Ovary (tissue), 10 donors: ENCODE results near the gene RAB3D. TPM values are rescaled to one million over a fixed set of nuclear protein-coding genes. Genes with fewer than 3 reads are reported as not detected.

ENCODE experiments used
- DNase-seq, 5 donors: peaks; one replicate each; pipeline ENCODE4 v3.0.0-alpha.2; 2019 to 2020
- H3K27ac ChIP-seq, 2 donors: fragments of 200-600 bp; one replicate each; pipeline versions ENCODE4 v1.5.1 to v1.8.0; 2019 to 2022
- H3K27me3 ChIP-seq: fragments of 200-600 bp; one replicate; pipeline ENCODE4 v1.8.0; 2022
- H3K36me3 ChIP-seq: fragments of 200-600 bp; sonication (generic); one replicate; pipeline ENCODE4 v1.5.1; 2019
- H3K4me1 ChIP-seq: one replicate; pipeline ENCODE4 v1.8.1; 2013; ENCODE audit warnings: mild to moderate bottlenecking, moderate library complexity; ENCODE audit not compliant: insufficient read depth
- H3K4me3 ChIP-seq: fragments of 200-600 bp; sonication (generic); one replicate; pipeline ENCODE4 v1.5.1; 2017
- H3K9me3 ChIP-seq, 2 donors: fragments of 200-600 bp in 1 of 2; sonication (generic) in 1 of 2; one replicate each; pipeline versions ENCODE4 v1.5.1 to v1.8.1; 2013 to 2019; ENCODE audit warnings: mild to moderate bottlenecking in 1 of 2, moderate library complexity in 1 of 2
- CTCF ChIP-seq, 3 donors: fragments of 450-650 bp in 2 of 3; fragments of 200-600 bp in 1 of 3; IDR thresholded peaks; one replicate each; pipeline versions ENCODE4 v1.5.1 to v1.8.0; 2016 to 2022; ENCODE audit warnings: antibody characterized with exemption in 3 of 3, mild to moderate bottlenecking in 1 of 3
- EP300 ChIP-seq: sonication (generic); formaldehyde crosslinking; IDR thresholded peaks from one replicate; pipeline ENCODE4 v1.6.1; 2017; ENCODE audit warnings: antibody characterized with exemption
- POLR2A ChIP-seq: fragments of 450-650 bp; IDR thresholded peaks from one replicate; pipeline ENCODE4 v1.6.1; 2017; ENCODE audit warnings: antibody characterized with exemption, mild to moderate bottlenecking, moderate library complexity
- WGBS, 3 donors: extraction: QIAGEN DNeasy Blood & Tissue Kit in 1 of 3; methylation state at CpG; one replicate each; pipeline versions ENCODE4 v1.1.5 to v1.1.7; 2013 to 2017; 5-methylcytosine and 5-hydroxymethylcytosine counted together
- intact Hi-C, 4 donors: fragments of 100-400 bp; cut with DNase I; formaldehyde crosslinking; loops; one replicate each; pipeline versions ENCODE4 v1.11.0 to v1.15.1; 2022 to 2023
- long read RNA-seq, 3 donors: library from polyadenylated mRNA in 2 of 3; unstranded in 2 of 3; transcript quantifications; one replicate each; pipeline ENCODE4 v2.0.0 and lab custom pipeline, GENCODE V29; 2021 to 2026
- polyA plus RNA-seq, 2 donors: library from polyadenylated mRNA; stranded (reverse); fragments of 200-250 nt in 1 of 2; fragments of 350-450 nt in 1 of 2; fragmentation: Illumina TruSeq in 1 of 2; extraction: RNeasy Lipid Tissue Mini Kit (QIAGEN cat#74804) in 1 of 2; gene quantifications; one replicate each; pipeline ENCODE4 v1.2.3, GENCODE V29; 2013 to 2014
- total RNA-seq, 7 donors: library from RNA; depleted of rRNA in 2 of 7; stranded (reverse); fragments of >200 nt in 2 of 7; fragmentation: NEBNext Ultra II Directional in 3 of 7; extraction: Animal tissue kit (Norgen Biotek cat#: 25700) in 3 of 7; gene quantifications; one replicate each; pipeline versions ENCODE4 v1.1.0 to v1.2.4, GENCODE V29; 2016 to 2023
- donor health status: DM: no; HTN: no; CAD: no; lungs with moderate emphysema.
- donor health status: DM: no; HTN: no; CAD: no.
- donor health status: Bipolar disorder and iron deficiency.
- donor health status: DM: yes; HTN: yes; CAD: no.
- donor health status: DM: no; HTN: no; CAD: no.
- donor health status: DM: yes; HTN: yes; CAD: no.

Gene RAB3D
- total RNA-seq (10 to 100 TPM in 5 of 7 donors, 1 to 10 TPM in 2; 6.8 to 27.2 (median 17.3) TPM), polyA plus RNA-seq (1 to 10 TPM; 4.7 to 9.1 TPM)
- long read RNA-seq, donor 1, full-length matches to known transcripts = 4 of 18 reads
- long read RNA-seq, donor 1, partial matches to known transcripts = 0 of 18 reads
- long read RNA-seq, donor 1, other reads (novel, unspliced or antisense) = 14 of 18 reads
- long read RNA-seq, donor 2, full-length matches to known transcripts = 3 of 3 reads
- long read RNA-seq, donor 2, partial matches to known transcripts = 0 of 3 reads
- long read RNA-seq, donor 2, other reads (novel, unspliced or antisense) = 0 of 3 reads
- long read RNA-seq, donor 3, full-length matches to known transcripts = 24 of 32 reads
- long read RNA-seq, donor 3, partial matches to known transcripts = 0 of 32 reads
- long read RNA-seq, donor 3, other reads (novel, unspliced or antisense) = 8 of 32 reads

GRCh38 chr19:11339254-11340098 is at the start of gene RAB3D:
TSS of gene RAB3D (minus strand) at chr19:11339657. CDS start at chr19:11337399, 2,258 bp downstream.
- DNase-seq = peak; percentile 92 to 95 (median 94)
- no peaks in the 10 kb centered on the region for H3K27me3 ChIP-seq
- no peaks in the 10 kb centered on the region for H3K36me3 ChIP-seq
- no peak for TF ChIP-seq POLR2A
- no peak for TF ChIP-seq EP300
- TF ChIP-seq CTCF (IDR thresholded peaks at IDR 0.05) = no peak
- intact Hi-C loops = loop anchor here in 1 of 4 donors (5.0 kb wide), 1 partner anchor 47 kb away; no protein-coding TSS in a partner anchor
- WGBS, 3 donors = 4% methylated on average over 41 to 53 of the region's 53 CpGs
- peak within 1 kb of the TSS; percentile 95 for H3K4me3 ChIP-seq
- H3K9me3 ChIP-seq = no peaks in the 10 kb centered on the region
- peaks cover 8% of the 10 kb centered on the region for H3K4me1 ChIP-seq
- H3K27ac ChIP-seq = peak within 1 kb of the TSS; percentile 78 to 80

- TF ChIP-seq CTCF (IDR thresholded peaks at IDR 0.05) (no peak), POLR2A (no peak), EP300 (no peak)
- Histone ChIP-seq H3K27me3 (no peaks in the 10 kb centered on the region), H3K27ac (no peak overlapping the region), H3K9me3 (peaks cover 0 to 3% of the 10 kb centered on the region in 2 donors), H3K36me3 (no peaks in the 10 kb centered on the region), H3K4me1 (peaks cover 2% of the 10 kb centered on the region), H3K4me3 (no peak overlapping the region)
- no peak for DNase-seq
- WGBS, 3 donors = 70 to 80% (median 73%) methylated on average over 19 of the region's 19 CpGs
- intact Hi-C loops = loop anchor here in 1 of 4 donors (10.0 kb wide), 1 partner anchor 97 kb away; the partner anchor contains the start of gene ELAVL3
These were observed 47.9 kb upstream of the RAB3D start for GRCh38 chr19:11387162-11388034.

GRCh38 chr19:11384778-11385129 is 45.3 kb upstream of the RAB3D start:
- no peak for DNase-seq
- no peak for TF ChIP-seq POLR2A
- TF ChIP-seq EP300 = no peak
- no peak for TF ChIP-seq CTCF (IDR thresholded peaks at IDR 0.05)
- intact Hi-C loops = loop anchor here in 3 of 4 donors (5.0 to 10.0 kb wide), 3 partner anchors 48 to 100 kb away; partner anchors contain the start of gene ELAVL3 (in 1 of the 3)
- H3K36me3 ChIP-seq = no peaks in the 10 kb centered on the region
- WGBS, 3 donors = 79 to 85% (median 83%) methylated on average over 5 of the region's 5 CpGs
- no peaks in the 10 kb centered on the region for H3K9me3 ChIP-seq
- peaks cover 9% of the 10 kb centered on the region for H3K4me1 ChIP-seq
- H3K4me3 ChIP-seq = no peak overlapping the region
- no peak overlapping the region for H3K27ac ChIP-seq
- no peaks in the 10 kb centered on the region for H3K27me3 ChIP-seq

- no peak for TF ChIP-seq CTCF (IDR thresholded peaks at IDR 0.05)
- H3K36me3 ChIP-seq = no peaks in the 10 kb centered on the region
- H3K4me3 ChIP-seq = no peak overlapping the region
- H3K27me3 ChIP-seq = no peaks in the 10 kb centered on the region
- peaks cover 9% of the 10 kb centered on the region for H3K4me1 ChIP-seq
- intact Hi-C loops = loop anchor here in 3 of 4 donors (5.0 to 10.0 kb wide), 3 partner anchors 49 to 101 kb away; partner anchors contain the start of gene ELAVL3 (in 1 of the 3)
- no peak for DNase-seq
- H3K9me3 ChIP-seq = no peaks in the 10 kb centered on the region
- 1 to 2% (median 2%) methylated on average over 9 of the region's 9 CpGs for WGBS, 3 donors
- H3K27ac ChIP-seq = no peak overlapping the region
These were observed 44.2 kb upstream of the RAB3D start for GRCh38 chr19:11383706-11384048.
